Measurements from ENCODE around the gene RNU6-7. TPM values are rescaled to one million over a fixed set of nuclear protein-coding genes. Genes with fewer than 3 reads are reported as not detected.

The RNU6-7 gene
- total RNA-seq, 1 experiment from 2014 or later = not detected

DNA sequence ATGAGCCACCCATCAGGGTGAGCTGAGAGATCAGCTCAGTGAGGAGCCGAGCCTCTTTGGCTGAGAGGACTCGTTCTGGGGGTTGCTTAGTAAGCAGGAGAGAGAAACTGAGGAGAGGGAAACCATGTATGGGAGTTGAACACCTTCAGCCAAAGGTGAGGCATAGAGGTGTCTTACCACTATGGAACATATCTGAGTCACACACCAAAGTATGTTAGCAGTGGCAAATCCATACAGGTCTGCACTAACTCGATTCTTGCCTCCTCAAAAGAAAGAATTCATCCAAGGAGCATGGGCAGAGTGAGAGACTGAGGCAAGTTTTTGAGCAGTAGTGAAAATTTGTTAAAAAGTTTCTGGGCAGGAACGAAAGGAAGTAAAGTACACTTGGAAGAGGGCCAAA lies 47.9 kb downstream of the RNU6-7 start:
- no peaks in the 10 kb centered on the region for H3K9me2 ChIP-seq (replicated peaks; ENCODE audit: low read length)
- H3F3A ChIP-seq (ENCODE audit: low read length, unreplicated experiment) = no peaks in the 10 kb centered on the region
- intact Hi-C loops (cut with micrococcal nuclease) = loop anchor here (5.0 kb wide), 2 partner anchors 792 to 892 kb away; partner anchors contain the start of gene DTD2
- no peak overlapping the region for H3K9ac ChIP-seq (ENCODE audit: low read length)
- ChIA-PET POLR2A (ENCODE audit: unreplicated experiment) (no interaction called here), CTCF (no interaction called here)
- TF ChIP-seq EZH2 (IDR thresholded peaks at IDR 0.05; ENCODE audit: low read length, unreplicated experiment) = no peak
- TF ChIP-seq, protein P1, sequence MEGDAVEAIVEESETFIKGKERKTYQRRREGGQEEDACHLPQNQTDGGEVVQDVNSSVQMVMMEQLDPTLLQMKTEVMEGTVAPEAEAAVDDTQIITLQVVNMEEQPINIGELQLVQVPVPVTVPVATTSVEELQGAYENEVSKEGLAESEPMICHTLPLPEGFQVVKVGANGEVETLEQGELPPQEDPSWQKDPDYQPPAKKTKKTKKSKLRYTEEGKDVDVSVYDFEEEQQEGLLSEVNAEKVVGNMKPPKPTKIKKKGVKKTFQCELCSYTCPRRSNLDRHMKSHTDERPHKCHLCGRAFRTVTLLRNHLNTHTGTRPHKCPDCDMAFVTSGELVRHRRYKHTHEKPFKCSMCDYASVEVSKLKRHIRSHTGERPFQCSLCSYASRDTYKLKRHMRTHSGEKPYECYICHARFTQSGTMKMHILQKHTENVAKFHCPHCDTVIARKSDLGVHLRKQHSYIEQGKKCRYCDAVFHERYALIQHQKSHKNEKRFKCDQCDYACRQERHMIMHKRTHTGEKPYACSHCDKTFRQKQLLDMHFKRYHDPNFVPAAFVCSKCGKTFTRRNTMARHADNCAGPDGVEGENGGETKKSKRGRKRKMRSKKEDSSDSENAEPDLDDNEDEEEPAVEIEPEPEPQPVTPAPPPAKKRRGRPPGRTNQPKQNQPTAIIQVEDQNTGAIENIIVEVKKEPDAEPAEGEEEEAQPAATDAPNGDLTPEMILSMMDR (conservative IDR thresholded peaks at IDR 0.05; ENCODE audit: low read depth, low read length) = no peak
- no peak for TF ChIP-seq EZH2phosphoT487 (IDR thresholded peaks at IDR 0.05; ENCODE audit: borderline replicate concordance, low read length)
- H3K9me3 ChIP-seq (ENCODE audit: low read length) = no peaks in the 10 kb centered on the region
- H4K20me1 ChIP-seq (ENCODE audit: low read length) = no peaks in the 10 kb centered on the region
- DNase-seq = no peak
- no peaks in the 10 kb centered on the region for H3K4me1 ChIP-seq (ENCODE audit: insufficient read depth, low read length)
- no peaks in the 10 kb centered on the region for H3K79me2 ChIP-seq (ENCODE audit: low read length)
- no peaks in the 10 kb centered on the region for H3K27me3 ChIP-seq (ENCODE audit: low read length)
- no peak overlapping the region for H3K4me2 ChIP-seq (ENCODE audit: low read length)
- no TSS peak for BruUV-seq (replicated peaks)
- H3K36me3 ChIP-seq (ENCODE audit: low read depth, low read length) = no peaks in the 10 kb centered on the region
- H3K4me3 ChIP-seq (ENCODE audit: low read length) = no peak overlapping the region
- no peak overlapping the region for H2AFZ ChIP-seq (ENCODE audit: low read length)
- ATAC-seq = no peak
- H3K27ac ChIP-seq (ENCODE audit: low read length) = no peak overlapping the region

DNA sequence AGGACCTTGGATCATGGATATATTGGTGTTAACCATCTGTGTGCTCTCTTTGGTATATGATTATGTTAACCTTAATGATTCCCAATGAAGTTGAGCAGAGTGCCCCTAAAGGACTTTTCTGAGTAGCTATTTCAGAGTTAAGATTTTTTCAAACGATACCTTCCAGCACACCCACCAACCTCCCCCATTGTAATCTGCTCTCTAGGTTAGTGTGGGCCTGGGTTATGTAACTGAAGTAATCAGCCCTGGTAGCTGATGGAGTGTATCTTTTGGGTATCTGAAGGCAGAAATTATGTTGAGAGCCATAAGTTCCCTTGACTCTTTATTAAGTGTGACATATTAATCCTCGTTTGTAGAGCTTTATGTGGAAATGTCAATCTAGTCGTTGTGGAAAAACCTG lies 48.8 kb downstream of the RNU6-7 start:
- ATAC-seq (no peak), DNase-seq (no peak)
- Histone ChIP-seq H3K9ac (ENCODE audit: low read length) (no peak overlapping the region), H3K4me2 (ENCODE audit: low read length) (no peak overlapping the region), H3K27me3 (ENCODE audit: low read length) (no peaks in the 10 kb centered on the region), H3K79me2 (ENCODE audit: low read length) (no peaks in the 10 kb centered on the region), H2AFZ (ENCODE audit: low read length) (no peak overlapping the region), H3K27ac (ENCODE audit: low read length) (no peak overlapping the region), H3F3A (ENCODE audit: low read length, unreplicated experiment) (no peaks in the 10 kb centered on the region), H3K9me2 (replicated peaks; ENCODE audit: low read length) (no peaks in the 10 kb centered on the region), H4K20me1 (ENCODE audit: low read length) (no peaks in the 10 kb centered on the region), H3K4me3 (ENCODE audit: low read length) (no peak overlapping the region), H3K36me3 (ENCODE audit: low read depth, low read length) (no peaks in the 10 kb centered on the region), H3K4me1 (ENCODE audit: insufficient read depth, low read length) (no peaks in the 10 kb centered on the region), H3K9me3 (ENCODE audit: low read length) (no peaks in the 10 kb centered on the region)
- TF ChIP-seq EZH2 (IDR thresholded peaks at IDR 0.05; ENCODE audit: low read length, unreplicated experiment) (no peak), EZH2phosphoT487 (IDR thresholded peaks at IDR 0.05; ENCODE audit: borderline replicate concordance, low read length) (no peak)
- TF ChIP-seq, protein P1 (conservative IDR thresholded peaks at IDR 0.05; ENCODE audit: low read depth, low read length) = no peak
- BruUV-seq (replicated peaks) = no TSS peak
- CTCF ChIA-PET = interaction anchor here (1.1 kb wide), 1 partner anchor 174 kb away, joined by 3 read pairs; no protein-coding TSS in a partner anchor
- intact Hi-C loops (cut with micrococcal nuclease) = loop anchor here (5.0 kb wide), 2 partner anchors 793 to 893 kb away; partner anchors contain the start of gene DTD2
- POLR2A ChIA-PET (ENCODE audit: unreplicated experiment) = no interaction called here

DNA sequence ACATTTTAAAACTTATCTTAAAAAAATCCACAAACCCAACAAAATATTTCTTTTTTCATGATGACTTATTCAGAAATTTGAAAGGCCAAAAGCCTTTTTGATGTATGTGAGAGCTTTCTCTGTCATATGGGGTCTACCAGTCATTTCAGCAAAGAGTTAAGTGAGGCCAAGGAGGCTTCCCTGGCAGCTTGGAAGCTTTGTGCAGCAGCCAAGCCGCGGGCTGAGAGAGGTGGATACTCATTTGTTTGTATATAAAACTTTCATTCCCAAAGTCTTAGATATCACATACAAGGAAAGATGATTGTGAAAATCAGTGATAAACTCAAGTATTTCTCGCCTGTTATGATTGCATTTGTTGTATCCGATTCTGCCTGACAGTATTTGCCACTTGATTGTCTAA lies 49.7 kb downstream of the RNU6-7 start:
- Histone ChIP-seq H4K20me1 (ENCODE audit: low read length) (no peaks in the 10 kb centered on the region), H3K4me2 (ENCODE audit: low read length) (no peak overlapping the region), H3K4me1 (ENCODE audit: insufficient read depth, low read length) (peaks cover 3% of the 10 kb centered on the region), H3K27ac (ENCODE audit: low read length) (no peak overlapping the region), H3K27me3 (ENCODE audit: low read length) (no peaks in the 10 kb centered on the region), H3K36me3 (ENCODE audit: low read depth, low read length) (no peaks in the 10 kb centered on the region), H3F3A (ENCODE audit: low read length, unreplicated experiment) (no peaks in the 10 kb centered on the region), H2AFZ (ENCODE audit: low read length) (peak overlapping the region; percentile 41), H3K9me2 (replicated peaks; ENCODE audit: low read length) (no peaks in the 10 kb centered on the region), H3K9ac (ENCODE audit: low read length) (no peak overlapping the region), H3K9me3 (ENCODE audit: low read length) (no peaks in the 10 kb centered on the region), H3K79me2 (ENCODE audit: low read length) (no peaks in the 10 kb centered on the region), H3K4me3 (ENCODE audit: low read length) (no peak overlapping the region)
- DNase-seq (no peak), ATAC-seq (no peak)
- TF ChIP-seq, protein P1 (conservative IDR thresholded peaks at IDR 0.05; ENCODE audit: low read depth, low read length) = no peak
- TF ChIP-seq EZH2 (IDR thresholded peaks at IDR 0.05; ENCODE audit: low read length, unreplicated experiment) = no peak
- TF ChIP-seq EZH2phosphoT487 (IDR thresholded peaks at IDR 0.05; ENCODE audit: borderline replicate concordance, low read length) = no peak
- CTCF ChIA-PET = interaction anchor here (0.6 to 1.1 kb wide), 2 partner anchors 175 to 328 kb away, joined by 3 to 5 read pairs; no protein-coding TSS in a partner anchor
- POLR2A ChIA-PET (ENCODE audit: unreplicated experiment) = interaction anchor here (0.6 kb wide), 1 partner anchor 95 kb away, joined by 4 read pairs; no protein-coding TSS in a partner anchor
- no TSS peak for BruUV-seq (replicated peaks)
- intact Hi-C loops (cut with micrococcal nuclease) = loop anchor here (5.0 kb wide), 2 partner anchors 794 to 894 kb away; partner anchors contain the start of gene DTD2

All from PC-3 (cell line).